Psoas muscle (tissue), 8 donors: ENCODE measurements around the gene GPX5. TPM values are rescaled to one million over a fixed set of nuclear protein-coding genes. Genes with fewer than 3 reads are reported as not detected.

Source experiments
- ATAC-seq, 4 donors: fragments of 200-7000 bp; cut with Tn5 transposase; one replicate each; pipeline ENCODE4 v1.9.1; 2020; ENCODE audit warnings: moderate library complexity in 3 of 4, mild to moderate bottlenecking in 2 of 4
- DNase-seq, 2 donors: peaks; one replicate each; pipeline ENCODE4 v3.0.0-alpha.2; 2020
- H3K27ac ChIP-seq: fragments of 200-600 bp; one replicate; pipeline ENCODE4 v1.8.0; 2022
- H3K27me3 ChIP-seq, 3 donors: fragments of 200-600 bp in 1 of 3; one replicate each; pipeline versions ENCODE4 v1.6.1 to v1.8.0; 2013 to 2022; ENCODE audit warnings: low read length in 2 of 3, mild to moderate bottlenecking in 2 of 3, moderate library complexity in 1 of 3; ENCODE audit not compliant: insufficient read depth in 3 of 3
- H3K36me3 ChIP-seq, 2 donors: fragments of 200-600 bp in 1 of 2; one replicate each; pipeline versions ENCODE4 v1.6.1 to v1.8.0; 2013 to 2022; ENCODE audit warnings: low read depth in 1 of 2, mild to moderate bottlenecking in 1 of 2, moderate library complexity in 1 of 2; ENCODE audit not compliant: insufficient read depth in 1 of 2
- H3K4me1 ChIP-seq: fragments of 200-600 bp; one replicate; pipeline ENCODE4 v1.8.0; 2022
- H3K4me3 ChIP-seq: fragments of 200-600 bp; one replicate; pipeline ENCODE4 v1.8.0; 2022; ENCODE audit warnings: mild to moderate bottlenecking
- H3K9me3 ChIP-seq: fragments of 200-600 bp; one replicate; pipeline ENCODE4 v1.8.0; 2022
- WGBS, 3 donors: extraction: QIAGEN DNeasy Blood & Tissue Kit; methylation state at CpG; one replicate each; pipeline versions ENCODE4 v1.1.6 to v1.1.7; 2013; 5-methylcytosine and 5-hydroxymethylcytosine counted together
- intact Hi-C, 2 donors: fragments of 100-400 bp; cut with DNase I; formaldehyde crosslinking; loops; one replicate each; pipeline versions ENCODE4 v1.11.0 to v1.14.2; 2022
- polyA plus RNA-seq, 3 donors: library from polyadenylated mRNA; stranded (reverse); fragments of 200-250 nt; gene quantifications; one replicate each; pipeline ENCODE4 v1.2.3, GENCODE V29; 2013
- total RNA-seq, 4 donors: library from RNA; stranded (reverse); fragmentation: NEBNext Ultra II Directional in 2 of 4; extraction: Animal tissue kit (Norgen Biotek cat#: 25700) in 2 of 4; gene quantifications; one replicate each; pipeline versions ENCODE4 v1.2.1 to v1.2.4, GENCODE V29; 2021 to 2023
- TF ChIP-seq, protein P1 (sequence below): fragments of 200-600 bp; IDR thresholded peaks from one replicate; pipeline ENCODE4 v1.8.0; 2022; ENCODE audit warnings: antibody characterized with exemption
- donor health status: healthy with polysubstance abuse.
- donor health status: DM: no; HTN: no; CAD: no; lungs with moderate emphysema.
- donor health status: Bipolar disorder and iron deficiency.
- donor health status: healthy.
- donor health status: DM: yes; HTN: yes; CAD: no.
- donor health status: DM: no; HTN: no; CAD: no.
- donor health status: DM: no; HTN: no; CAD: no.
- donor health status: DM: yes; HTN: yes; CAD: no.

Gene GPX5
- total and polyA plus RNA-seq, 7 donors: not detected

DNA sequence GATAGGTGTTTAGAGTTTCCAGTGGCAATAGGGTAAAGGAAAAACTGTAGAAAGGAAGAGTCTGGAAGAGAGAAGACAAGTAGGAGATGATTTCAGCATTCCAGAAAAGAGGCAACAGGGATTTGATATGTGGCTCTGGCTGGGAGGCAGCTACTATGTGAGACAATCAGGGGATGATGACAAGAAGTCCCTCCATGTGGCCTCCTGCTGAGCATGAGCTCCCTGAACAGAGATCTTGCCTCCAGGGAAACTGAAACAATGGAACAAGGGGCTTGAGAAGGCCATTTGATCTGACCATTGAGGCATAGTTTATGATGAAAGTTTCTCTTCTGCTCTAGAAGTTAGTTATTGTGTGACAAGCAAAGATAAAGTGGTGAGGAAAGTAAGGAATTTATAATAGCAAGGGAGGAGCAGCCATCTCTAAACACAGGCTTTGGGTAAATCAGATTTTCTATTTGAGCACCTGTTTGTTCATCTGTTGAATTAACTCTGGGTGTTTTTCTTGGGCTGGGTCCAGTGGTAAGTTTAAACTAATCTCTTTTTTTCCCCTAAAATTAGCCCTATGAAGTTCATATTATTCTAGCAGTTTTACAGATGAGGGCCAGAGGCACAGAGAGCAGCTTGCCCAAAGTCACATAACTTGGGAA lies 3.0 kb upstream of the GPX5 start:
- ATAC-seq: no peak
- DNase-seq: no peak
- no peaks in the 10 kb centered on the region for H3K36me3 ChIP-seq
- TF ChIP-seq, protein P1, sequence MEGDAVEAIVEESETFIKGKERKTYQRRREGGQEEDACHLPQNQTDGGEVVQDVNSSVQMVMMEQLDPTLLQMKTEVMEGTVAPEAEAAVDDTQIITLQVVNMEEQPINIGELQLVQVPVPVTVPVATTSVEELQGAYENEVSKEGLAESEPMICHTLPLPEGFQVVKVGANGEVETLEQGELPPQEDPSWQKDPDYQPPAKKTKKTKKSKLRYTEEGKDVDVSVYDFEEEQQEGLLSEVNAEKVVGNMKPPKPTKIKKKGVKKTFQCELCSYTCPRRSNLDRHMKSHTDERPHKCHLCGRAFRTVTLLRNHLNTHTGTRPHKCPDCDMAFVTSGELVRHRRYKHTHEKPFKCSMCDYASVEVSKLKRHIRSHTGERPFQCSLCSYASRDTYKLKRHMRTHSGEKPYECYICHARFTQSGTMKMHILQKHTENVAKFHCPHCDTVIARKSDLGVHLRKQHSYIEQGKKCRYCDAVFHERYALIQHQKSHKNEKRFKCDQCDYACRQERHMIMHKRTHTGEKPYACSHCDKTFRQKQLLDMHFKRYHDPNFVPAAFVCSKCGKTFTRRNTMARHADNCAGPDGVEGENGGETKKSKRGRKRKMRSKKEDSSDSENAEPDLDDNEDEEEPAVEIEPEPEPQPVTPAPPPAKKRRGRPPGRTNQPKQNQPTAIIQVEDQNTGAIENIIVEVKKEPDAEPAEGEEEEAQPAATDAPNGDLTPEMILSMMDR: no peak
- peaks cover 0 to 11% (median 6%) of the 10 kb centered on the region in 3 donors for H3K27me3 ChIP-seq
- intact Hi-C loops: no loop called here
- H3K27ac ChIP-seq: no peak overlapping the region
- H3K9me3 ChIP-seq: no peaks in the 10 kb centered on the region
- H3K4me3 ChIP-seq: no peak overlapping the region
- H3K4me1 ChIP-seq: no peaks in the 10 kb centered on the region

DNA sequence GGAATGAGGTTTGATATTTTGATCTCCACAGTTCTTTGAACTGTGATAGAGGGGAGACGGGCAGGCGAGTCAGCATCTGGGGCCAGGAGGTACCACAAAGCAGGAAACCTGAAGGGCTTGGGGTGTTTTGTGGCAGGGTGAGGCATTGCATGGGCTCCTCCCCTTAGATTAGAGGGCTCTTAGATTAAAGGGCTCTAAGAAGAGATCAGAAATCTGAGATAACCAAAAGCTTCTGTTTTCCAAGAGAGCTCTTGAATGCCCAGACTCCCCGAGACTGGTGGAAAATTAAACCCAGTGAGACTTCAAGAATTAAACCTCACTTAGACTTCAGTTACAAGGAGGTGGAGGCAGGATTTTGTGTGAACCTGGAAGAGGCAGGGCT lies 2.4 kb upstream of the GPX5 start:
- DNase-seq (no peak), ATAC-seq (no peak)
- H3K9me3 ChIP-seq: no peaks in the 10 kb centered on the region
- H3K27me3 ChIP-seq: peaks cover 0 to 8% (median 6%) of the 10 kb centered on the region in 3 donors
- intact Hi-C loops: no loop called here
- no peak overlapping the region for H3K4me3 ChIP-seq
- WGBS, 3 donors: 22 to 24% (median 22%) methylated on average over 3 of the region's 3 CpGs
- no peaks in the 10 kb centered on the region for H3K36me3 ChIP-seq
- H3K27ac ChIP-seq: no peak overlapping the region
- TF ChIP-seq, protein P1: no peak
- H3K4me1 ChIP-seq: no peaks in the 10 kb centered on the region

DNA sequence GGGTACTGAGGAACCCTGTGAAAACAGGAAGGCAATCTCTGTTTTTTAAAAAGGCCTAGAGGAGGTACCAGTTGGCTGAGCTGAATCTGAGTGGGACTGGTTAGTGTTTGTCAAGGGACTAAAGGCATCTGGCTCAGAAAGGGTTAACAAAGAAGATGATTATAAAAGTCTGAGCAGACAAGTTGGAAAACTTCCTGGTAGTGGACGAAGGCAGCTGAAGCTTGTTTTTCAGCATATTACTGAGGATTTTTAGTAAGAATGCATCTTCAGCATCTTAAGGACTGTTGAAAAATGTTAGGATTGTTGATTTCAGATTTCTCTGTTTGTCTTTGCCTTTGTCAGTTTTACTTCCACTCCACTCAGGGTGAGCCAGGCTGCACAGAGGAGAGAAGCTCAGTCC lies 5.1 kb downstream of the GPX5 start:
- H3K27ac ChIP-seq: no peak overlapping the region
- no peaks in the 10 kb centered on the region for H3K36me3 ChIP-seq
- DNase-seq (no peak), ATAC-seq (no peak)
- no peaks in the 10 kb centered on the region for H3K9me3 ChIP-seq
- intact Hi-C loops: no loop called here
- TF ChIP-seq, protein P1: no peak
- H3K4me1 ChIP-seq: no peaks in the 10 kb centered on the region
- peaks cover 0 to 6% (median 0%) of the 10 kb centered on the region in 3 donors for H3K27me3 ChIP-seq
- 0 to 3% (median 0%) methylated on average over 1 of the region's 1 CpG for WGBS, 3 donors
- H3K4me3 ChIP-seq: no peak overlapping the region

DNA sequence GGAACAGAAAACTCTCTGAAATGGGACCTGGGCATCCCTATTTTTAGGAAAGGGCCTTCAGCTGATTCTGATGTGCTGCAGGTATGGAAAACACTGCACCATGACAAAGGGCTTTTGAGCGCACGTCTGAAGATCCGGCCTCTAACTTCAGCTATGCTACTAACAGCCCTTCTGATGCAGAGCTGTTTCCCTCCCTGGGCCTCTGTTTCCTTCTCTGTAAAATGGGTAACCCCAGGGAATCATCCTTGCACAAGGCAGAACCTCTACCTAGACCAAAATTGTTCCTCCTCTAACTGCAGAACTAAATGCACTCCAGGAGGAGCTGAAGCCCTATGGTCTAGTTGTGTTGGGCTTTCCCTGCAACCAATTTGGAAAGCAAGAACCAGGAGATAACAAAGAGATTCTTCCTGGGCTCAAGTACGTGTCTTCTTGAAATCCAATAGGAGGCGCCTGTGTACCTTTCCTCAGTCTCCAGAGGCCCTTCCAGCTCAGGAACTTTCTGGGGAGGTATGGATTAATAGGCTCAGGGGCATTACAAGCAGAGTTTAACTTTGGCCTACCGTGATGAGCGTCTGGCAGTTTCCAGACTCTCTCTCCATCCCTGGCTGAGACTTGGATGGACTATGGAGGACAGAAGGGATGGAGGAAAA lies 5.9 kb downstream of the GPX5 start:
- no peak overlapping the region for H3K4me3 ChIP-seq
- no peak for DNase-seq
- no peaks in the 10 kb centered on the region for H3K27me3 ChIP-seq
- no peaks in the 10 kb centered on the region for H3K36me3 ChIP-seq
- 59 to 67% (median 62%) methylated on average over 7 of the region's 7 CpGs for WGBS, 3 donors
- TF ChIP-seq, protein P1: no peak
- intact Hi-C loops: no loop called here
- H3K27ac ChIP-seq: no peak overlapping the region
- no peaks in the 10 kb centered on the region for H3K9me3 ChIP-seq
- H3K4me1 ChIP-seq: no peaks in the 10 kb centered on the region
- no peak for ATAC-seq
